Tibial nerve (tissue), 4 donors: ENCODE results near the gene LCLAT1.

ENCODE experiments used
- CTCF ChIP-seq, 5 experiments: fragments of 200-600 bp in 3 of 5; fragments of 450-650 bp in 2 of 5; sonication (generic) in 3 of 5; IDR thresholded peaks; one replicate each; pipeline ENCODE4 v1.5.1; 2016 to 2019; ENCODE audit warnings: antibody characterized with exemption in 5 of 5, mild to moderate bottlenecking in 3 of 5, moderate library complexity in 2 of 5
- EP300 ChIP-seq, 2 donors: sonication (generic); formaldehyde crosslinking; IDR thresholded peaks; one replicate each; pipeline ENCODE4 v1.6.1; 2017; ENCODE audit warnings: antibody characterized with exemption in 2 of 2, mild to moderate bottlenecking in 1 of 2
- POLR2A ChIP-seq, 2 donors: fragments of 450-650 bp; IDR thresholded peaks; one replicate each; pipeline ENCODE4 v1.6.1; 2017; ENCODE audit warnings: antibody characterized with exemption in 2 of 2, mild to moderate bottlenecking in 2 of 2, moderate library complexity in 2 of 2

GRCh38 chr2:30519796-30520195, 72.8 kb downstream of the LCLAT1 start:
- TF ChIP-seq CTCF (IDR thresholded peaks at IDR 0.05): no peak
- TF ChIP-seq EP300 (IDR thresholded peaks at IDR 0.05): no peak
- no peak for TF ChIP-seq POLR2A (IDR thresholded peaks at IDR 0.05)
